Activated naive CD4-positive, alpha-beta T cell treated with anti-CD3 and anti-CD28 coated beads, Interleukin-2, amount 50 U/mL, for 72 hours (primary cell): ENCODE data around the gene SUCO. TPM values are rescaled to one million over a fixed set of nuclear protein-coding genes. Genes with fewer than 3 reads are reported as not detected.

ENCODE experiments used
- ATAC-seq, 2 donors: fragments of 150-1000 bp; cut with Tn5 transposase; 2 replicates each; pipeline ENCODE4 v1.10.0; 2021; ENCODE audit warnings: mild to moderate bottlenecking in 2 of 2, moderate library complexity in 2 of 2
- DNase-seq, 2 donors: peaks; one replicate each; pipeline ENCODE4 v3.0.0; 2021 to 2022; ENCODE audit warnings: low spot score in 2 of 2
- H3K27ac Mint-ChIP-seq, 2 donors: one replicate each; pipeline ENCODE4 v1.8.0; 2022; ENCODE audit warnings: mild to moderate bottlenecking in 2 of 2, mixed read lengths in 2 of 2
- H3K36me3 Mint-ChIP-seq, 2 donors: one replicate each; pipeline ENCODE4 v1.8.0; 2022; ENCODE audit warnings: mixed read lengths in 2 of 2
- H3K9me3 Mint-ChIP-seq, 2 donors: one replicate each; pipeline ENCODE4 v1.8.0; 2022; ENCODE audit warnings: mixed read lengths in 2 of 2
- total RNA-seq, 2 donors: library from RNA; stranded (reverse); gene quantifications; one replicate each; pipeline ENCODE4 v1.2.3, GENCODE V29; 2022

Gene SUCO
- total RNA-seq, 2 donors from 2014 or later, result 24.3 to 39.7 TPM

DNA sequence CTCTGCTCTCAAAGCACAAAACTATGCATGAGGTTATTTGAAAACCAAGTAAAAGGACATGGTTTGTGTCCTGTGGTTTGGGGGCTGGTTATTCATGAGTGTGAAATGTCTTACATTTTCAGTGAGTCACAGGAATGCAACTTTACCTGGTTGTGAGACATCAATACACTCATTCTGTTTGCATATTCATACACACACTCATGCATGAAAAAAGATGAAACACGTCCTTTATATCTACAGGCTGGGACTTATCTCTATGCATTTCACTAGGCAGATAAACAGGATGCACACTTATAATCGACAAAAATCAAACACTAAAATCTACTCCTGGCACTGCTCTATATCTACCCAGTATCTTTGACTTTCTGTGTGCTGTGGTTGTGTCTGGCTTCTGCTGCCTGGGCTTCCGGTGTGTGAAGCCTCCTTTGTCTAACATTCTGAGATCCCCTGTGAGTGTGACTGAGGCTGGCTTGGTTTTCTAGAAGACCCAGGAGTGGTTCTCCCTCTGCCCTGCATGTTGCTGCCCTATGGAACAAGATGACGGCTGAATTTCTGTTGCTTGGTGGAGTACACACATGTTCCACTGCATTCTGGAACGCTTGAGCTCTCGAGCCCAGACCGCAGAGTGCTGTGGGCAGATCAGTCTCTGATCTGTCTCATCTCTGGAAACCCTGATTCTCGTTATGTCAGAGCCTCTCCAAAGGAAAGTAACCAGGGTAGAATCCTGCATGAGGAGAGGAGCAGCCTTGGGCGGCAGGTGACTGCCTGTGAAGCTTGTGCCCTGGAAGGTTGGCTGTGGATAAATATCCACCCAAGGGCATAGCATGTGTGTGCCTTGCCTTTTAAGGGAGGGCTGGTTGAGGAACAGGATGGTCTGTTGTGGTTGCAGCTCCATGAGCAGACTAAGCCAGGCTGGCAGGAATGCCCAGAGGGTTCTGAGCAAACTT, 106.2 kb downstream of the SUCO start:
- peaks cover 11 to 18% of the 10 kb centered on the region in 2 donors for H3K9me3 Mint-ChIP-seq

DNA sequence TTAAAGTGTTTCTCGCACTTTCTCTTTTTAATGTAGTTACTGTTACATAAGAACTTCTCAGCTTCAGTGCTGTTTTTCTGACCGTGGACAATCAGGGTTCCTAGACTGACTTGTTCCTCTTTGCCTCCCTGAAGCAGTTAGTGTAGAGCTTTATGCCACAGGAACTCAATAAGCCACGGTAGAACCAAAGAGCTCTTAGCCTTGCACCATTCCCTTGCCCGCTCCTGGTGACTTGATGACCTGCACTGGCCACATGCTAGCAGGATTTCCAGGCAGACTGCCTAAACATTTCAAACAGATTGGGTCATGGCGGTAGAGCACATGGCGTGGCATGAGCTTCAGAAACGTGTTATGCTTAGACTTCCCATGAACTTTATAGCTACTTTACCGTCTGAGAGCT, 107.2 kb downstream of the SUCO start:
- Mint-ChIP-seq H3K9me3 (peaks cover 11 to 18% of the 10 kb centered on the region in 2 donors), H3K36me3 (peaks cover 17 to 23% of the 10 kb centered on the region in 2 donors), H3K27ac (peak overlapping the region in 1 of 2 donors; percentile 97)
- DNase-seq (no peak), ATAC-seq (no peak)

More for the DNA sequence above, 106.2 kb downstream of the SUCO start:
- peak; percentile 86 to 87 for ATAC-seq
- peak; percentile 74 to 88 for DNase-seq
- Mint-ChIP-seq H3K27ac (peak overlapping the region; percentile 97 to 99), H3K36me3 (peaks cover 11 to 21% of the 10 kb centered on the region in 2 donors)

GRCh38 chr1:172641492-172641891, 108.5 kb downstream of the SUCO start:
- Mint-ChIP-seq H3K36me3 (peaks cover 21 to 23% of the 10 kb centered on the region in 2 donors), H3K27ac (no peak overlapping the region), H3K9me3 (peaks cover 9 to 16% of the 10 kb centered on the region in 2 donors)
- no peak for DNase-seq
- no peak for ATAC-seq

DNA sequence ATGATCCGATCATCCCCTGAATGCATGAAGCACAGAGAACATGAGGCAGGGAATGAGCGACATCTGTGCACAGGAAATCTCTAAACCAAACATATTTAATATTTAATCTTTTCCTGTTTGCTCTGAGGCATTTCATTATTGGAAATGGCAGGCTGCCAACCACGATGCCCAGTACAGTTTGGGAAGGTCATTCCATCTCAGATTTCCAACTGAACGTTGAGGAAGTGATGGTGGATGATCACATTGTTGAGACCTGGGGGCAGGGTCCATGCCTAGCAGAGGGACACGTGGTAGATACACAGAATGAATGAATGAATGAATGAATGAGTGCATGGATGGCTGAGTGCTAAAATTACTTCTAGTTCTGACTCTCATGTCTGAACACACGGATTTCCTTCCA, 110.0 kb downstream of the SUCO start:
- H3K36me3 Mint-ChIP-seq, result peaks cover 11% of the 10 kb centered on the region in 2 donors
- DNase-seq (no peak), ATAC-seq (no peak)
- peaks cover 0 to 4% of the 10 kb centered on the region in 2 donors for H3K9me3 Mint-ChIP-seq
- no peak overlapping the region for H3K27ac Mint-ChIP-seq

GRCh38 chr1:172646653-172647052, 113.7 kb downstream of the SUCO start:
- no peak overlapping the region for H3K27ac Mint-ChIP-seq
- ATAC-seq, result no peak
- H3K36me3 Mint-ChIP-seq, result peaks cover 6 to 15% of the 10 kb centered on the region in 2 donors
- H3K9me3 Mint-ChIP-seq, result no peaks in the 10 kb centered on the region
- no peak for DNase-seq

DNA sequence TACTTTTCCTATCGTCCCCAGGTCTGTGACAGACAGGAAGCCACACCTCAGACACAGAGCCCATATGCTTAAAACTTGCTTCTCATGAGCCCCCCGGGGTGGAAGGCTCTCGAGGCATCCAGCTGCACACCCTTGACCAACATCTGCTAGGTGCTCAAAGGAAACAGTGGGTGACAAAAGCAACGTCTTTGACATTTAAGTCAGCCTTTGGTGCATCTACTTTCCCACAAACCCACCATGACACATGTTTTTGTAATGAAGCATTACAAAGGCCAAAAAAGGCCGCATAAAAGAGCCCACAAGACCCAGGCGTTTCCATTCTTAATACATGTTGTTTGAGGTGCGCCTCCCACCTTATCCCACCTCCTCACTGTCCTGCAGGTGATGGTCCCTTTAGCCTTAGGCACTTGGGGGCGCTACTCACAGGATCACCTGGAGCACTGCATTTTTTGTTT, 114.2 kb downstream of the SUCO start:
- DNase-seq (peak; percentile 53 to 64), ATAC-seq (peak; percentile 81 to 84)
- Mint-ChIP-seq H3K36me3 (peaks cover 6 to 15% of the 10 kb centered on the region in 2 donors), H3K27ac (no peak overlapping the region), H3K9me3 (no peaks in the 10 kb centered on the region)

DNA sequence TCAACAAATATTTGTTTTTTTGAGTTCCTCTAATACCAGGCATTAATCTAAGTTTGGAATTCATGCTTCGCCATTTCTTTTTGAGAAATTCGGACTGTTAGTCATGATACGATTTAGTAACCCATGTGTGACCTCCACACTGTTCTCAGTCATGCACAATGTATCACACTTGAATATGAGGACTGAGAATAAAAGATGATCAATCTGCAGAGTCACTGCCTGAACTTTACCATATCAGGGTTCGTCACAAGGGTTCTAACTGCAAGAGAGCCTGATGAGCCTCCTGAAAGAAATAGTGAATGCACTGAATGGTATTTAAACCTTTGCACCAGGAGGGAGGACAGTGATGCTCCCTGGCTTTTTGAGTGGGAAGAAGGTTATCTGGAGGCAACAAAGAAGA, 115.0 kb downstream of the SUCO start:
- H3K9me3 Mint-ChIP-seq, result no peaks in the 10 kb centered on the region
- H3K36me3 Mint-ChIP-seq, result peaks cover 6 to 15% of the 10 kb centered on the region in 2 donors
- no peak for DNase-seq
- peak; percentile 15 to 20 for ATAC-seq
- H3K27ac Mint-ChIP-seq, result no peak overlapping the region

GRCh38 chr1:172650474-172651193, 117.7 kb downstream of the SUCO start:
- ATAC-seq (peak; percentile 30 to 52), DNase-seq (no peak)
- Mint-ChIP-seq H3K27ac (no peak overlapping the region), H3K9me3 (peaks cover 0 to 4% of the 10 kb centered on the region in 2 donors), H3K36me3 (peaks cover 0 to 5% of the 10 kb centered on the region in 2 donors)

DNA sequence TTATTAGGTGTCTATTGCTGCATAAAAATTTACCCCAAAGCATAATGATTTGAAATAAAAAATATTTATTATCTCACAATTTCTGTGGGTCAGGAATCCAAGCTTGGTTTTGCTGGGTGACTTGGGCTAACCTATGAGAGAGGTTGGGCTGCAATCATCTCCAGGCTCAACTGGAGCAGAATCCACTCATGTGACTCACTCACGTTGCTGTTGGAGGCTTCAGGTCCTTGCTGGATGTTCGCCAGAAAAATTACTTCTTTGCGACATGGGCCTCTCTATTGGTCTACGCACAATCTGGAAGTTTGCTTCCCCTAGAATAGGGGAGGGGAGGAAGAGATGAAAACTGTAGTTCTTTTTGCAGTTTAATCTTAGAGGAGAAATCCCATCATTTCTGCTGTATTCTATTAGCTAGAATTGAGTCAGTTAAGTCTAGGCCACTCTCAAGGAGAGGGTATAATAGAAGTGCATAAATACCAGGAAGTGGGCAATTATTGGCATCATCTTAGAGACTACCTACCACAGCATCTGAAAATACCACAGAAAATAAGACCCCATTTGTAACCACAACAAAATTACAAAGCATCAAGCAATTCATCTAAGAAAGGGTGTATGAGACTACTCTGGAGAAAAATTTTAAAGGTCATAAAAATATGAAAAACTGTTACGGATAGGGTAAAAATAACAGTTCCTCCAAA, 120.2 kb downstream of the SUCO start:
- DNase-seq (no peak), ATAC-seq (no peak)
- Mint-ChIP-seq H3K9me3 (peaks cover 0 to 4% of the 10 kb centered on the region in 2 donors), H3K36me3 (peaks cover 0 to 2% of the 10 kb centered on the region in 2 donors), H3K27ac (no peak overlapping the region)

- peak in 1 of 2 donors; percentile 26 for DNase-seq
- peak; percentile 42 to 57 for ATAC-seq
- Mint-ChIP-seq H3K36me3 (no peaks in the 10 kb centered on the region), H3K27ac (no peak overlapping the region), H3K9me3 (peaks cover 0 to 4% of the 10 kb centered on the region in 2 donors)
Measured at GRCh38 chr1:172654535-172654934, 121.6 kb downstream of the SUCO start.

GRCh38 chr1:172656576-172656975, 123.6 kb downstream of the SUCO start:
- Mint-ChIP-seq H3K36me3 (peaks cover 14 to 15% of the 10 kb centered on the region in 2 donors), H3K9me3 (peaks cover 0 to 4% of the 10 kb centered on the region in 2 donors), H3K27ac (no peak overlapping the region)
- ATAC-seq (no peak), DNase-seq (no peak)

DNA sequence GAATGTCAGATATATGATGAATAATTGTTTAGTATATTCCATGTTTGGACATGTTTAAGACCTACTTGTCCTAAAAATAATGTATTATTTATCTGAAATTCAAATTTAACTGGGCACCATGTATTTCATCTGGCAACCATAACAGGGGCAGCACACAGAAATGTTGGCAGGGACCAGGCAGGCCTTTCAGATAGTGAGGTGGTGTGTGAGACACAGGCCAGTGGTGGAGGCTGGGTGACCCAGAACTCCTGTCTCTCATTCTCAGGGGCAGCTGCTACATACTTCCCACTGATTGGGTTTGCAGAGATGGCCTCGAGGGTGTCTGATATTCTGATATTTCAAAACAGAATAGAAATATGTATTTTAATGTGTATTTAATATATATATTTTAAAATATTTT, 124.6 kb downstream of the SUCO start:
- no peak for ATAC-seq
- peaks cover 0 to 4% of the 10 kb centered on the region in 2 donors for H3K9me3 Mint-ChIP-seq
- H3K27ac Mint-ChIP-seq, result no peak overlapping the region
- peaks cover 14 to 15% of the 10 kb centered on the region in 2 donors for H3K36me3 Mint-ChIP-seq
- DNase-seq, result no peak

DNA sequence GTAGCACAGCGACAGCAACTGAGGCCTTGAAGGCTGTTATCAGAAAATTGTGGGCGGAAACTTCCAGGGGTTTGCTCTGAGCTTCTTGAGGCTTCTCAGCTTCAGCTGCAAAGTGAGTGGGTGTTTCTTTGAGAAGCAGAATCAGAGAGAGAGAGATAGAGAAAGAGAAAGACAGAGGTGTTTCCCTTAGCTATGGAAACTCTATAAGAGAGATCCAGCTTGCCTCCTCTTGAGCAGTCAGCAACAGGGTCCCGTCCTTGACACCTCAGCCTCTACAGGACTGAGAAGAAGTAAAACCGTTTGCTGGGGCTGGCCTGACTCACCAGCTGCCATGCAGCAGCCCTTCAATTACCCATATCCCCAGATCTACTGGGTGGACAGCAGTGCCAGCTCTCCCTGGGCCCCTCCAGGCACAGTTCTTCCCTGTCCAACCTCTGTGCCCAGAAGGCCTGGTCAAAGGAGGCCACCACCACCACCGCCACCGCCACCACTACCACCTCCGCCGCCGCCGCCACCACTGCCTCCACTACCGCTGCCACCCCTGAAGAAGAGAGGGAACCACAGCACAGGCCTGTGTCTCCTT, 126.0 kb downstream of the SUCO start, which contains the start of gene FASLG:
Gene FASLG, plus strand, starts transcription at position 233 of the 583 bp plus-strand sequence. Its CDS starts 99 bp downstream, at position 332.
- H3K36me3 Mint-ChIP-seq, result peaks cover 24 to 26% of the 10 kb centered on the region in 2 donors
- DNase-seq, result peak; percentile 43 to 64
- H3K9me3 Mint-ChIP-seq, result peaks cover 9 to 12% of the 10 kb centered on the region in 2 donors
- H3K27ac Mint-ChIP-seq, result peak within 1 kb of the TSS; percentile 80 to 88
- ATAC-seq, result peak; percentile 68 to 72

GRCh38 chr1:172661107-172661506, 128.2 kb downstream of the SUCO start:
- Mint-ChIP-seq H3K36me3 (peaks cover 41 to 44% of the 10 kb centered on the region in 2 donors), H3K9me3 (peaks cover 9 to 18% of the 10 kb centered on the region in 2 donors), H3K27ac (peak overlapping the region in 1 of 2 donors; percentile 88)
- ATAC-seq, result no peak
- no peak for DNase-seq
